ENCODE results near the gene CARD9.

DNA sequence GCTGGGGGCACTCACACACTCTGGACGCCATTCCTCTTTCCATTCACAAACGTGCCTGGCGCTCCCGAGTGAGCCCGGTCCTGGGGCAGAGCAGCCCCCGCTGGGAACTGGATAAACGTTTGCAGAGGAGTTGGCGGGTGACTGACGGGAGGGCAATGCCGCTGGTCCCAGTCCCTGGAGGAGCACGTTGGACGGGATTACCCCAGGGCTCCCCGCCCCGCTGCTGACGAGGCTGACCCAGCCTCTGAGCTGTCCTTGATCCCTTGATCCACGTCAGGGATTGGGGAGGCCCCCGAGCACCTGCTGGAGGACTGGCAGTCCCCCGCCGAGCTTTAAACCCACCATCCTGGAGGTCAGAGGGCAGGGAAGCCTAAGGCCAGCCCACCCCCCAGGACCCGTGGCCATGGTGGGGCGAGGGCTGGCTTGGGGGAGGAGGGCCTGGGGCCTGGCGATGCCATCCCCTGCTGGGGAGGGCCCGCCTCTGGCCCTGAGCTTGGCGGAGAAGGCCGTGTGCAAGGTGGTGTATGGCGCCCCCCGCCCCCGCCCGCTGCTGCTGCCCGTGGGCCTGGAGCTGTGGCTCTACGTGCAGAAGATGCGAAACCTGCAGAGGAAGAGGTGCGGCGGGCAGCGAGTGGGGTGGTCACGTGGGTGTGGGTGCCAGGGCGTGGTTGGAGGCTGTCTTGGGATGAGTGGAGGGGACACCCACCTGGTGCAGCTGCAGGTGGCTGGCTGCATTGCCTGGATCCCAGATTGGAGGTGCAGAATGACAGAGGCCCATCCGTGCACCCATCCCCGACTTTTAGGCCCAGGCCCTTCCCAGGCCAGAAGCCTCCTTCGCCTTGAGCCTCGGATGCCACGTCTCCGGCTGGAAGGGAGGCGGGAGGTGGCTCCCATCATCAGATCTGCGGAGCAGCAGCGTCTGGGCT, 41.6 kb downstream of the CARD9 start:
- TF ChIP-seq CTCF (IDR thresholded peaks at IDR 0.05), result no peak
- TF ChIP-seq POLR2A (IDR thresholded peaks at IDR 0.05), result no peak

Data from heart left ventricle (tissue), 13 donors.